Stimulated activated CD8-positive, alpha-beta memory T cell treated with anti-CD3 and anti-CD28 coated beads, Interleukin-7, amount 100 ng/mL, for 48 hours (primary cell): Measurements from ENCODE around the gene EXOC4.

Experiments used
- DNase-seq, 2 donors: peaks; one replicate each; pipeline ENCODE4 v3.0.0-alpha.2; 2020; ENCODE audit warnings: low read depth in 1 of 2; ENCODE audit errors: extremely low read depth in 1 of 2

The EXOC4 gene

GRCh38 chr7:133409966-133410365, 157.1 kb downstream of the EXOC4 start:
- DNase-seq: no peak

GRCh38 chr7:133411395-133411794, 158.5 kb downstream of the EXOC4 start:
- no peak for DNase-seq

DNA sequence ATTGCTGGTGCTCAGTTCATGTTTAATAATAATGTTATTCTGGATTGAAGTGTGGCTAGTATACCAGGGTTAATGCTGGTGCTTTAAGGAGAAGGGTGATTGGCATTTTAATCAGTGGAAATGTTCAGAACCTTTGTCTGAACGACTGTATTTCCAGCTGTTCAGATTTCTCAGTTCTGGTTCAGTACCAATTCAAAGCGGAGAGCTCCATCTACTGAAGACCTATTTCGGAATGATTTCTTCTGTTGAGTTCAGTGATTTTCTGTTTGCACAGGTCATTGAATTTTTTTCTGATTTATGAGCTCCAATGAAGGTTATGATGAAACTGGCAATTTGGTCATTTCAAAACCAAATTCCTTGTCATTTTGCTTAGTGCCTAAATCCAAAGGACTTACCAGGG, 160.1 kb downstream of the EXOC4 start:
- DNase-seq: no peak

DNA sequence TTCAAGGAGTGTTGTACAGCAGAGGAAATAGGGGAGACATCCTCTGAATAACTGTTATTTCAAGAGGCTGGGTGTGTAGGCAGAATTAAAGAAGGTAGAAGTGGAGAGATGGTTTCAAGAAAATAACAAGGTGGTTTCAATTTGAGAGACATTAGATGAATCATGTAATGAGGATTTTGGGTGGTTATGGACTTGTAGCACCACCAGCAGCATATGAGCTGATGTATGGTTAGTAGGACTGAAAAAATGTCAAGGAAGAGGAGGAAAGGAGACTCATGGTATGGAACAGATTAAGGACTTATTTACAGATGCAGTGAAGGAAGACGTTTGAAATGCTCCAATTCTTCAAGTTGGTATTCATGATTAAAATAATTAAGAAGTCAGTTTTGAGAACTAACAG, 166.2 kb downstream of the EXOC4 start:
- no peak for DNase-seq

DNA sequence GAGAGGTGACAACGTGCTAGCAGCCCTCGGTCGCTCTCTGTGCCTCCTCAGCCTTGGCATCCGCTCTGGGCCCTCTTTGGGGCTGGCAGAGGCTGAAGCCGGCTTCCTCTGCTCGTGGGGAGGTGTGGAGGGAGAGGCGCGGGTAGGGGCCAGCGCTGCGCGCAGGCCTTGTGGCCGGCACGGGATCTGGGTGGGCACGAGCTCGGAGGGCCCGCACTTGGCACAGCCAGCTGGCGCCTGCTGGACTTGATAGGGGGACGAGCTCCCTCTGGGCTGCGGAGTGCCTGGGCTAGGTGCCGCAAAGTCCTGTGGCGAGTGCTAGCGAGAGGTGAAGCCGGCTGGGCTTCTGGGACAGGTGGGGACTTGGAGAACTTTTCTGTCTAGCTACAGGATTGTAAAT, 170.7 kb downstream of the EXOC4 start:
- DNase-seq: no peak

- no peak for DNase-seq
These were observed 175.4 kb downstream of the EXOC4 start for GRCh38 chr7:133428326-133428725.

GRCh38 chr7:133428876-133429275, 176.0 kb downstream of the EXOC4 start:
- no peak for DNase-seq

GRCh38 chr7:133429371-133429770, 176.5 kb downstream of the EXOC4 start:
- no peak for DNase-seq

DNA sequence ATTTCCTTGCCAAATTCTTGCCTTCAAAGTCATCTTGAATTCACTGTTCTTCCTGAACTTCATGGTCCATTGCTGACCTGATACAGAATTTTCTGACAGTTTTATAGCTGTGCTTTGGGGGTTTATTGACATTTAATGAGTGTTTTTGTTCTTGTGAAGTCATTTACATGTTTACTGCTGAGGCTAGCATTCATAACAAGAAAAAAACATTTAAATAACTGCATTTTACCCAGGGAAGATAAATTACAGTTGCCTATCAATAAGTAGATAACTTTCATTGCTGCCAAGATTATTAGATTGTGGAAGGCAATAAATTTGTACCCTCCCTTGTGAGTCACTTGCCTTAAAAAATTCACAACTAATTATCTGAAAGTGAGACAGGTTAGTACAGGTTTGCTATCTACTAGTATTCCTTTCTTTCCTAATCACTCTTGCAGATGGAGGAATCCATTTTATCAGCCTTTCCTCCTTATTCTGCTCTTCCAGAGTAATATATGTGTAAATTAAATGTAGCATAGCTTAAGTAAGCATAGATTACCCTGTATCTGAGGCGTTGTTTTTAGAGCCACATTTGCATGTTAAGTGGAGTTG, 178.4 kb downstream of the EXOC4 start:
- no peak for DNase-seq

- no peak for DNase-seq
These were observed 180.4 kb downstream of the EXOC4 start for GRCh38 chr7:133433165-133433812.

DNA sequence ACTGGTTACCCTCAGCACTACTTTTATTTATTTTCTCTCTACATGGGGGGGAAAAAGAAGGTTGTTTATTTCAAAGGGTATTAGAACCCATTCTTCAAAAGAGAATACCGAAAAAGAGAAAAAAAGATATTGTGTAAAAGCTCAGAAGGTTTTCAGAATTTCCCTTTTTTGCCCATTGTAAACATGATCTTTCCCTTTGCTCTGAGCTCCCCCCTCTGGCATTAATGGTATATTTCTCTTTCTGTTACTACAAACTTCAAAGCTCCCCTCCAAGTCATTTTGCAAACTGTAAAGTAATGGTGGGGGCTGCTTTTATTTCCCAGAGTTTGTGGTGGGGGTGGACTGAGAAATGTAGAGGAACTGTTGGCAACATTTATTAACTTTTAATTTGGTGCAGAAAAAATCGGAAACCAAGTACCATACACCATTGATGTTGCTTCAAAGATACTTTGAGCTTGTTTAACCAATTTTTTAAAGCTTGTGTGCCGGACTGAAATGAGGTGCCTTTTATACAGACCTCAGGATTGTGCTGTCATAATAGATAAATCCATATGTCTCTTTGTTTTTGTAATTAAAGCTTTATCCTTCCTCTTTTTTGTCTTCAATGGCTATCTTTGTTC, 181.5 kb downstream of the EXOC4 start:
- no peak for DNase-seq

DNA sequence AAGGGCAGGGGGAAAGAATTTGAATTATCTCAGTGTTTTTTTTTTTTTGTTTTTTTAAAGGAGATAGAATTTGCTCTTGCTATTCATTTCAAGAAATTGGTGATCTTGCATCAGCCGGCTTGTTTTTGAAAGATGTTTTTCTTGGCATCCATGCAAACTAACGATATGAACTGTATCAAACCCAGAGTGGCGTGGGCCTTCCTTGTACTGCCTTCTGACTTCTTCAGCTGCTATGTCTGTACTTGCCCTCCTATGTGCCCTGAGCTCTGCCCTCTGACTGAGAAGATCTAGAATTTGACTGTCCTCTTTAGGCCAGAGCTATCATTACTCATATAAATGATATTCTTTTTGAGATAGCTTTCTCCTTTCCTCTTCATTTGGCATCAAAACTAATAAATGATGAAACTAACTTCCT, 183.1 kb downstream of the EXOC4 start:
- no peak for DNase-seq

- DNase-seq: no peak
These were observed 184.7 kb downstream of the EXOC4 start for GRCh38 chr7:133437544-133437943.

GRCh38 chr7:133442818-133443217, 189.9 kb downstream of the EXOC4 start:
- DNase-seq: no peak

- DNase-seq: no peak
These were observed 192.7 kb downstream of the EXOC4 start for GRCh38 chr7:133445617-133446016.

DNA sequence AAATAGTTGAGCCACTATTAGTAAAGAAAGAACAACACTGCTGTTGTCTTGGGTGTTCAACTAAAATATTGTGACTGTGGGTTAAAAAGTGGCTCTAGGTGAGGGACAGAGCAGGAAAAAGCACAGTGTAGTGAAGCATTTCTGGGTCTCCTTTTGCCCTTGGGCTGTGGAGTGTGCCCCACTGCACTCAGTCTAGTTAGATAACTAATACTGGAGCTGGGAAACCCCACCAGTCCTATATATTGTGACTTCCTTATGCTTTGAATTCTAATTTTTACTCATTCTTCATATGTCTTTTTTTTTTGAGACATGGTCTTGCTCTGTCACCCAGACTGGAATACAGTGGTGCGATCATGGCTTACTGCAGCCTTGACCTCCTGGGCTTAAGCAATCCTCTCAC, 195.1 kb downstream of the EXOC4 start:
- no peak for DNase-seq

DNA sequence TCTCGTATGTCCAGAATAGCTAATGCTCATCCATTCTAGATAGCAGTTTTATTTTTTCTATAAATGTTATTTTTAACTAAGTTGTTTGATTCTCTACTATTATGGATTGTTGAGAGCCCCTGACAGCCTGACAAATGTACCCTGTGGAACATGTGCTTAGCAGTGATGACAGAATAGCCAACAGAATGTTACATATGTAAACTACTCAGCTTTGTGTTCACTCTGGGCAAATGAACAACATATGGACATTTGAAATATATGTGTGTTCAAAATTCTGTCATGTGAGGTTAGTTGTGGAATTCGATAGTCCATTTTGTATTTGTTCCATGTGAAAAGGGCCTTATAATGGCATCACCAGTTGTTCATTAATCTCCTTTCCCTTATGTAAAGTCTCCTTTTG, 199.7 kb downstream of the EXOC4 start:
- DNase-seq: no peak

DNA sequence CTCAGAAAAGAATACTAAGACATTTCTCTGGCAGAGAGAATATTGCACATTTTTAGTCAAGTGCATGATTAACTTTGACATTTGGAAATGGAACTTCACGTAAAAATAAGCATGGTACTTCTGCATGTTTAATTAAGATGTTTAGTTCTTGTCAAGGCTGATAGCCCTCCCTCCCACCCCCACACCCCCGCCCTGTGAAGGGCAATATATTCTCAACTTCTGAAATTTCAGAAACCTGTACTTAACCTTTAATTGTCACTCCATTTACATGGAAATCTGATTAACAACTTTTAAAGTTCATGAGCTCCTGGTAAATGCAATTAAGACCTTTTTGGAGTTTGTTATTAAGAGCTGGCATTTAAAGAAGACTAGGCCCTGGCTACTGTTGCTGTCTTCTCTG, 205.8 kb downstream of the EXOC4 start:
- DNase-seq: no peak

GRCh38 chr7:133461421-133461820, 208.5 kb downstream of the EXOC4 start:
- DNase-seq: no peak

DNA sequence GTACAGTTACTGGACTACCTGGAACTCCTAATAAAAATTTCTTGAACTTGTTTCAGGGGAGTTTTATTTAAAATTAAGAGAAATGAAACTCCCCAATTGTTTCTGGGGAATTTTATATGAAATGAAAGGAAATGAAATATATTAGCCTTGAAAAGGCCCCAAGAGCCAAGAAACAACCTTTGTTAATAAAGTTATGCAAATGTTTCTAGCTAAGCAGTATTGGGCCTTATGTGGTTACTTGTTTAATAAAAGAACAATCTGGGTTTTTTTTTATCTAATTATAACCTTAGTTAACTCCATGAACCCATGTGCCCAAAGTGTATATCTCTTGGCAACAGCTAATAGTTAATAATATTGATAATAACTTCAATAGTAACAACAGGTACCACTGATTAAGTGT, 222.8 kb downstream of the EXOC4 start:
- DNase-seq: no peak

GRCh38 chr7:133477791-133478190, 224.9 kb downstream of the EXOC4 start:
- no peak for DNase-seq

DNA sequence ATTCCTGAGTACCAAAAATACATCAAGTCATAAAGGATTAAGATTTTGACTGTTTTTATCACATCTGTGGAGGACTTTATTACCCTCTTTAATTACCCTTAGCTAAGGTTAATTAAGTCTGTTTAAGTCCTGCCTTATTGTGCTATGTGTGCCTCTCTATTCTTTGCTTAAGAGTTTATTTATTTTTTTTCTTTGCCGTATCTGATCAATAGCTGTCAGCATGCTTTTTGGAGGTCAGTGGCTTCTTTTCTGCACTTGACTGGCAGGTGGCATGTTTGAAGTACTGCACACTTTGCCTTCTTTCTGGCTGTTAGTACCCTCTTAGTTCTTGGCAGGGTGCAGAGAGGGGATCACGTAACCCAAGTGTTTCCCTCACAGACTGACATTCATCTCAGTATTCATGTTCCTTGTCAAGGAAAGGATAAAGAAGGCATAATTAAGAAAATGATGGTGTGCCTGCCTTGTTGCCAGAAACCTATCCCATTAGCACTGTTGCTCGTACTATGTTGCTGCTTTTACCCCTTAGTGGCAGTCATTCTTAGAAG, 225.8 kb downstream of the EXOC4 start:
- no peak for DNase-seq
